Panc1 (cell line): ENCODE results near the gene NEU1.

Experiments
- CTCF ChIP-seq: fragments of 450-650 bp; IDR thresholded peaks from 2 replicates; pipeline ENCODE4 v1.5.1; 2017; ENCODE audit warnings: mild to moderate bottlenecking
- POLR2AphosphoS5 ChIP-seq: IDR thresholded peaks from 2 replicates; pipeline ENCODE4 v1.6.1; 2012; ENCODE audit warnings: mild to moderate bottlenecking, low read depth, low read length, moderate library complexity
- REST ChIP-seq, 2 experiments: IDR thresholded peaks; 2 replicates each; pipeline ENCODE4 v1.6.1; 2011 to 2012; ENCODE audit warnings: low read depth in 2 of 2, control low read depth in 1 of 2, low read length in 1 of 2, mild to moderate bottlenecking in 1 of 2, moderate library complexity in 1 of 2; ENCODE audit not compliant: insufficient read depth in 1 of 2
- SIN3A ChIP-seq: IDR thresholded peaks from 2 replicates; pipeline ENCODE4 v1.6.1; 2012; ENCODE audit warnings: low read depth, mild to moderate bottlenecking, low read length, moderate library complexity, borderline replicate concordance; ENCODE audit not compliant: insufficient read depth

- TF ChIP-seq CTCF (no peak), SIN3A (no peak), POLR2AphosphoS5 (no peak), REST (IDR thresholded peaks at IDR 0.05; ENCODE audit: insufficient read depth in 1 of 2, low read depth in 2 of 2, low read length in 1 of 2) (no peak)
These were observed 30.2 kb upstream of the NEU1 start for GRCh38 chr6:31892821-31893220.
